HEK293 (cell line): Measurements from ENCODE around the gene FNTB.
A peak's percentile ranks its signal among the peaks of the same experiment; 100 is the strongest.

Experiments used
- CTCF ChIA-PET: fragments of 350-600 bp; formaldehyde crosslinking; extraction: SDS; loops from one replicate; lab custom pipeline; 2021; ENCODE audit warnings: antibody characterized with exemption; lab: Yijun Ruan, JAX
- POLR2A ChIA-PET: fragments of 300-600 bp; formaldehyde crosslinking; extraction: SDS; loops from one replicate; lab custom pipeline; 2020; ENCODE audit warnings: antibody characterized with exemption, inconsistent platforms; lab: Yijun Ruan, JAX
- H3K27ac ChIP-seq: fragments of 200-500 bp; sonication (Bioruptor generic); 2 replicates; pipeline ENCODE4 v1.5.1; 2014; ENCODE audit warnings: low read depth, low read length, control low read depth, inconsistent platforms; ENCODE audit errors: extremely low read depth
- H3K36me3 ChIP-seq, 2 experiments: fragments of 200-500 bp in 1 of 2; sonication (Bioruptor generic) in 1 of 2; 1 replicate in 1 of 2; 2 replicates in 1 of 2; pipeline ENCODE4 v1.5.1; 2014 to 2017; ENCODE audit warnings: inconsistent platforms in 2 of 2, low read length in 2 of 2; ENCODE audit not compliant: control insufficient read depth in 2 of 2, insufficient read depth in 1 of 2
- H3K4me1 ChIP-seq: fragments of 200-500 bp; sonication (Bioruptor generic); 2 replicates; pipeline ENCODE4 v1.5.1; 2014; ENCODE audit warnings: mild to moderate bottlenecking, low read length, inconsistent platforms; ENCODE audit not compliant: control insufficient read depth, insufficient read depth
- H3K4me3 ChIP-seq: 2 replicates; pipeline ENCODE4 v1.5.1; 2011; ENCODE audit warnings: low read depth, mild to moderate bottlenecking, control low read depth, low read length, moderate library complexity
- H3K9me3 ChIP-seq: fragments of 200-500 bp; sonication (Bioruptor generic); 2 replicates; pipeline ENCODE4 v1.5.1; 2014; ENCODE audit warnings: low read depth, low read length, inconsistent platforms; ENCODE audit not compliant: control insufficient read depth, insufficient read depth
- GLIS1 ChIP-seq: fragments of 450-650 bp; formaldehyde crosslinking; IDR thresholded peaks from 2 replicates; pipeline ENCODE4 v1.5.1; 2016; ENCODE audit warnings: missing biosample characterization, missing genetic modification characterization
- IKZF3 ChIP-seq: fragments of 450-650 bp; IDR thresholded peaks from 2 replicates; pipeline ENCODE4 v1.5.0; 2018; ENCODE audit warnings: missing biosample characterization, mild to moderate bottlenecking, missing genetic modification characterization, moderate library complexity
- KLF9 ChIP-seq: fragments of 450-650 bp; formaldehyde crosslinking; IDR thresholded peaks from 2 replicates; pipeline ENCODE4 v1.5.1; 2016; ENCODE audit warnings: missing biosample characterization, missing genetic modification characterization, low read depth
- OSR2 ChIP-seq: fragments of 450-650 bp; formaldehyde crosslinking; IDR thresholded peaks from 2 replicates; pipeline ENCODE4 v1.5.1; 2016; ENCODE audit warnings: missing biosample characterization, missing genetic modification characterization
- SETDB1 ChIP-seq: IDR thresholded peaks from one replicate; pipeline ENCODE4 v1.6.1; 2017; ENCODE audit warnings: mild to moderate bottlenecking, low read length, moderate library complexity, mixed read lengths; ENCODE audit not compliant: insufficient read length
- WT1 ChIP-seq: fragments of 450-650 bp; formaldehyde crosslinking; IDR thresholded peaks from 2 replicates; pipeline ENCODE4 v1.5.1; 2016; ENCODE audit warnings: missing biosample characterization, missing genetic modification characterization
- ZBTB17 ChIP-seq: fragments of 450-650 bp; formaldehyde crosslinking; IDR thresholded peaks from 2 replicates; pipeline ENCODE4 v1.5.1; 2016; ENCODE audit warnings: missing biosample characterization, missing genetic modification characterization
- ZNF112 ChIP-seq: fragments of 450-650 bp; formaldehyde crosslinking; IDR thresholded peaks from 2 replicates; pipeline ENCODE4 v1.5.0; 2017; ENCODE audit warnings: missing biosample characterization, missing genetic modification characterization
- ZNF121 ChIP-seq: fragments of 450-650 bp; formaldehyde crosslinking; IDR thresholded peaks from 2 replicates; pipeline ENCODE4 v1.5.1; 2016; ENCODE audit warnings: missing biosample characterization, missing genetic modification characterization
- ZNF146 ChIP-seq: fragments of 450-650 bp; formaldehyde crosslinking; IDR thresholded peaks from 2 replicates; pipeline ENCODE4 v1.5.1; 2016; ENCODE audit warnings: missing biosample characterization, missing genetic modification characterization
- ZNF157 ChIP-seq: fragments of 450-650 bp; formaldehyde crosslinking; IDR thresholded peaks from 2 replicates; pipeline ENCODE4 v1.5.1; 2016; ENCODE audit warnings: missing biosample characterization, missing genetic modification characterization
- ZNF175 ChIP-seq: fragments of 450-650 bp; formaldehyde crosslinking; IDR thresholded peaks from 2 replicates; pipeline ENCODE4 v1.5.1; 2016; ENCODE audit warnings: missing biosample characterization, missing genetic modification characterization
- ZNF184 ChIP-seq: fragments of 450-650 bp; IDR thresholded peaks from 2 replicates; pipeline ENCODE4 v1.5.1; 2018; ENCODE audit warnings: missing biosample characterization, mild to moderate bottlenecking, missing genetic modification characterization
- ZNF248 ChIP-seq: fragments of 450-650 bp; formaldehyde crosslinking; IDR thresholded peaks from 2 replicates; pipeline ENCODE4 v1.5.1; 2017; ENCODE audit warnings: missing biosample characterization, missing genetic modification characterization
- ZNF341 ChIP-seq: fragments of 450-650 bp; formaldehyde crosslinking; IDR thresholded peaks from 2 replicates; pipeline ENCODE4; 2016; ENCODE audit warnings: low read depth, missing biosample characterization, missing genetic modification characterization
- ZNF354C ChIP-seq: fragments of 450-650 bp; formaldehyde crosslinking; IDR thresholded peaks from 2 replicates; pipeline ENCODE4 v1.5.1; 2016; ENCODE audit warnings: missing biosample characterization, missing genetic modification characterization, low read depth, borderline replicate concordance
- ZNF366 ChIP-seq: fragments of 450-650 bp; formaldehyde crosslinking; conservative IDR thresholded peaks from 2 replicates; pipeline ENCODE4 v1.5.1; 2016; ENCODE audit warnings: missing biosample characterization, missing genetic modification characterization
- ZNF391 ChIP-seq: fragments of 450-650 bp; formaldehyde crosslinking; IDR thresholded peaks from 2 replicates; pipeline ENCODE4 v1.5.1; 2016; ENCODE audit warnings: low read depth, missing biosample characterization, missing genetic modification characterization, borderline replicate concordance
- ZNF510 ChIP-seq: fragments of 450-650 bp; formaldehyde crosslinking; IDR thresholded peaks from 2 replicates; pipeline ENCODE4 v1.5.1; 2018; ENCODE audit warnings: mild to moderate bottlenecking, missing genetic modification characterization, missing biosample characterization; ENCODE audit not compliant: insufficient replicate concordance
- ZNF544 ChIP-seq: fragments of 450-650 bp; formaldehyde crosslinking; IDR thresholded peaks from 2 replicates; pipeline ENCODE4 v1.5.0; 2017; ENCODE audit warnings: missing biosample characterization, missing genetic modification characterization
- ZNF560 ChIP-seq: fragments of 450-650 bp; formaldehyde crosslinking; IDR thresholded peaks from 2 replicates; pipeline ENCODE4 v1.5.1; 2017; ENCODE audit warnings: missing biosample characterization, missing genetic modification characterization, borderline replicate concordance
- ZNF561 ChIP-seq: fragments of 450-650 bp; IDR thresholded peaks from 2 replicates; pipeline ENCODE4 v1.5.1; 2018; ENCODE audit warnings: missing biosample characterization, missing genetic modification characterization, borderline replicate concordance
- ZNF571 ChIP-seq: fragments of 450-650 bp; formaldehyde crosslinking; IDR thresholded peaks from 2 replicates; pipeline ENCODE4 v1.5.0; 2017; ENCODE audit warnings: missing biosample characterization, missing genetic modification characterization
- ZNF837 ChIP-seq: fragments of 450-650 bp; formaldehyde crosslinking; IDR thresholded peaks from 2 replicates; pipeline ENCODE4 v1.5.1; 2016; ENCODE audit warnings: missing biosample characterization, missing genetic modification characterization
- TF ChIP-seq, protein P1 (sequence below): fragments of 450-650 bp; IDR thresholded peaks from 2 replicates; pipeline ENCODE4 v1.5.1; 2018; ENCODE audit warnings: missing biosample characterization, mild to moderate bottlenecking, missing genetic modification characterization
- TF ChIP-seq, protein P2 (sequence below): fragments of 450-650 bp; formaldehyde crosslinking; IDR thresholded peaks from 2 replicates; pipeline ENCODE4 v1.5.1; 2017; ENCODE audit warnings: missing biosample characterization, missing genetic modification characterization
- TF ChIP-seq, protein P3 (sequence below): fragments of 450-650 bp; formaldehyde crosslinking; IDR thresholded peaks from 2 replicates; pipeline ENCODE4 v1.5.1; 2016; ENCODE audit warnings: missing biosample characterization, missing genetic modification characterization

Gene FNTB

DNA sequence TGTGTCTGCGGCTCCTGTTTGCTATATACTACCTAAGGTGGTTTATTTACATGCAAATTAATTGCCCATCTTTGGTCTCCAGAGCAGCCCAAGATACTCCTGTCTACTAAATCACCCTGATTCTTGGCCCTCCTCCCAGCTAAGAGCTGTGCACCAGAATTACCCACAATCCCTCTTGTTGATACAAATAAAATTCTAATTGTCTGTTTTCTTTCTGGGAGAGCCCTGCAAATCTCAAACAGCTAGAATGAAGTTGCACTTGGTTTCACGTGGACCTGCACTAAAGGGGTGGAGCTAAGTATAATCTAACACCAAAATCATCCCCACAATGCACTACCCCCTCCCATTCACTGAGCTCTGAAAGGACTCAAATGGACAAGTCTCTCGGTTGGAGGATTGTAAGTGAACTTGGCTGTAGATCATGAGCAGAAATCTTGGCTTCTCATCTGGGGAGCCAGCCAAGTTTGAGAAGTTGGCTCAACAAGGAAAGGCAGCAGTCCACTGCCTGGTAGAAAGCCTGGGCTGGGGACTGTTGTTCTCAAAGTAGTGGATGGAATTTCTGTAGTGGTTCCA, 109.0 kb downstream of the FNTB start:
- no peak for TF ChIP-seq ZNF510 (tag by site-specific recombination)
- TF ChIP-seq WT1 (tag by site-specific recombination), result peak; percentile 36
- TF ChIP-seq ZNF561 (tag by site-specific recombination), result 0 out of 2 replicates have a peak, but pooled peaks have one; percentile 19
- TF ChIP-seq, protein P1, sequence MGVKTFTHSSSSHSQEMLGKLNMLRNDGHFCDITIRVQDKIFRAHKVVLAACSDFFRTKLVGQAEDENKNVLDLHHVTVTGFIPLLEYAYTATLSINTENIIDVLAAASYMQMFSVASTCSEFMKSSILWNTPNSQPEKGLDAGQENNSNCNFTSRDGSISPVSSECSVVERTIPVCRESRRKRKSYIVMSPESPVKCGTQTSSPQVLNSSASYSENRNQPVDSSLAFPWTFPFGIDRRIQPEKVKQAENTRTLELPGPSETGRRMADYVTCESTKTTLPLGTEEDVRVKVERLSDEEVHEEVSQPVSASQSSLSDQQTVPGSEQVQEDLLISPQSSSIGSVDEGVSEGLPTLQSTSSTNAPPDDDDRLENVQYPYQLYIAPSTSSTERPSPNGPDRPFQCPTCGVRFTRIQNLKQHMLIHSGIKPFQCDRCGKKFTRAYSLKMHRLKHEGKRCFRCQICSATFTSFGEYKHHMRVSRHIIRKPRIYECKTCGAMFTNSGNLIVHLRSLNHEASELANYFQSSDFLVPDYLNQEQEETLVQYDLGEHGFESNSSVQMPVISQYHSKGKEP (tag by site-specific recombination), result peak; percentile 91
- no peak for TF ChIP-seq KLF9 (tag by site-specific recombination)
- TF ChIP-seq GLIS1 (tag by site-specific recombination), result peak; percentile 24; the same call in 1 of the 2 replicates
- no peak for TF ChIP-seq ZNF560
- no peak for TF ChIP-seq ZNF184 (tag by site-specific recombination)
- no peak for TF ChIP-seq ZNF341 (tag by site-specific recombination)
- TF ChIP-seq, protein P2, sequence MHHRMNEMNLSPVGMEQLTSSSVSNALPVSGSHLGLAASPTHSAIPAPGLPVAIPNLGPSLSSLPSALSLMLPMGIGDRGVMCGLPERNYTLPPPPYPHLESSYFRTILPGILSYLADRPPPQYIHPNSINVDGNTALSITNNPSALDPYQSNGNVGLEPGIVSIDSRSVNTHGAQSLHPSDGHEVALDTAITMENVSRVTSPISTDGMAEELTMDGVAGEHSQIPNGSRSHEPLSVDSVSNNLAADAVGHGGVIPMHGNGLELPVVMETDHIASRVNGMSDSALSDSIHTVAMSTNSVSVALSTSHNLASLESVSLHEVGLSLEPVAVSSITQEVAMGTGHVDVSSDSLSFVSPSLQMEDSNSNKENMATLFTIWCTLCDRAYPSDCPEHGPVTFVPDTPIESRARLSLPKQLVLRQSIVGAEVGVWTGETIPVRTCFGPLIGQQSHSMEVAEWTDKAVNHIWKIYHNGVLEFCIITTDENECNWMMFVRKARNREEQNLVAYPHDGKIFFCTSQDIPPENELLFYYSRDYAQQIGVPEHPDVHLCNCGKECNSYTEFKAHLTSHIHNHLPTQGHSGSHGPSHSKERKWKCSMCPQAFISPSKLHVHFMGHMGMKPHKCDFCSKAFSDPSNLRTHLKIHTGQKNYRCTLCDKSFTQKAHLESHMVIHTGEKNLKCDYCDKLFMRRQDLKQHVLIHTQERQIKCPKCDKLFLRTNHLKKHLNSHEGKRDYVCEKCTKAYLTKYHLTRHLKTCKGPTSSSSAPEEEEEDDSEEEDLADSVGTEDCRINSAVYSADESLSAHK (tag by site-specific recombination), result peak; percentile 51; the same call in 1 of the 2 replicates
- TF ChIP-seq, protein P3, sequence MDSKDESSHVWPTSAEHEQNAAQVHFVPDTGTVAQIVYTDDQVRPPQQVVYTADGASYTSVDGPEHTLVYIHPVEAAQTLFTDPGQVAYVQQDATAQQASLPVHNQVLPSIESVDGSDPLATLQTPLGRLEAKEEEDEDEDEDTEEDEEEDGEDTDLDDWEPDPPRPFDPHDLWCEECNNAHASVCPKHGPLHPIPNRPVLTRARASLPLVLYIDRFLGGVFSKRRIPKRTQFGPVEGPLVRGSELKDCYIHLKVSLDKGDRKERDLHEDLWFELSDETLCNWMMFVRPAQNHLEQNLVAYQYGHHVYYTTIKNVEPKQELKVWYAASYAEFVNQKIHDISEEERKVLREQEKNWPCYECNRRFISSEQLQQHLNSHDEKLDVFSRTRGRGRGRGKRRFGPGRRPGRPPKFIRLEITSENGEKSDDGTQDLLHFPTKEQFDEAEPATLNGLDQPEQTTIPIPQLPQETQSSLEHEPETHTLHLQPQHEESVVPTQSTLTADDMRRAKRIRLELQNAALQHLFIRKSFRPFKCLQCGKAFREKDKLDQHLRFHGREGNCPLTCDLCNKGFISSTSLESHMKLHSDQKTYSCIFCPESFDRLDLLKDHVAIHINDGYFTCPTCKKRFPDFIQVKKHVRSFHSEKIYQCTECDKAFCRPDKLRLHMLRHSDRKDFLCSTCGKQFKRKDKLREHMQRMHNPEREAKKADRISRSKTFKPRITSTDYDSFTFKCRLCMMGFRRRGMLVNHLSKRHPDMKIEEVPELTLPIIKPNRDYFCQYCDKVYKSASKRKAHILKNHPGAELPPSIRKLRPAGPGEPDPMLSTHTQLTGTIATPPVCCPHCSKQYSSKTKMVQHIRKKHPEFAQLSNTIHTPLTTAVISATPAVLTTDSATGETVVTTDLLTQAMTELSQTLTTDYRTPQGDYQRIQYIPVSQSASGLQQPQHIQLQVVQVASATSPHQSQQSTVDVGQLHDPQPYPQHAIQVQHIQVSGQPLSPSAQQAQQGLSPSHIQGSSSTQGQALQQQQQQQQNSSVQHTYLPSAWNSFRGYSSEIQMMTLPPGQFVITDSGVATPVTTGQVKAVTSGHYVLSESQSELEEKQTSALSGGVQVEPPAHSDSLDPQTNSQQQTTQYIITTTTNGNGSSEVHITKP (tag by site-specific recombination), result peak; percentile 43; the same call in 1 of the 2 replicates
- TF ChIP-seq ZNF391 (tag by site-specific recombination), result no peak
- TF ChIP-seq ZNF837, result no peak
- TF ChIP-seq ZNF571 (tag by site-specific recombination), result no peak
- TF ChIP-seq ZNF354C, result no peak
- peak; percentile 68 for TF ChIP-seq ZBTB17 (tag by site-specific recombination)
- TF ChIP-seq ZNF175 (tag by site-specific recombination), result no peak
- no peak for TF ChIP-seq ZNF146
- no peak for TF ChIP-seq SETDB1
- no peak for TF ChIP-seq ZNF157 (tag by site-specific recombination)
- 0 out of 2 replicates have a peak, but pooled peaks have one; percentile 30 for TF ChIP-seq IKZF3 (tag by site-specific recombination)
- TF ChIP-seq ZNF112 (tag by site-specific recombination), result no peak
- no peak for TF ChIP-seq ZNF366 (tag by site-specific recombination)
- no peak for TF ChIP-seq ZNF248 (tag by site-specific recombination)
- TF ChIP-seq OSR2 (tag by site-specific recombination), result peak; percentile 84
- no peak for TF ChIP-seq ZNF544 (tag by site-specific recombination)
- no peak for TF ChIP-seq ZNF121
- Histone ChIP-seq H3K27ac (peak overlapping the region; percentile 42; the same call in 1 of the 2 replicates), H3K36me3 (peaks cover 11 to 66% of the 10 kb centered on the region in 2 experiments), H3K4me3 (no peak overlapping the region), H3K4me1 (peaks cover 17% of the 10 kb centered on the region), H3K9me3 (no peaks in the 10 kb centered on the region)
- CTCF ChIA-PET, result no interaction called here
- POLR2A ChIA-PET, result no interaction called here
